H9 (cell line): ENCODE results near the gene KCNJ10. TPM values are rescaled to one million over a fixed set of nuclear protein-coding genes. Genes with fewer than 3 reads are reported as not detected.

ENCODE experiments used
- DNase-seq: peaks from one replicate; pipeline ENCODE4 v3.0.0-alpha.2; 2017
- H2AFZ ChIP-seq: one replicate; pipeline ENCODE4 v1.6.1; 2013; ENCODE audit warnings: mild to moderate bottlenecking, low read length, control low read depth, moderate library complexity
- H2AK5ac ChIP-seq: 2 replicates; pipeline ENCODE4 v1.6.1; 2013; ENCODE audit warnings: low read length, control low read depth, mixed read lengths; ENCODE audit not compliant: insufficient read length
- H2BK120ac ChIP-seq: one replicate; pipeline ENCODE4 v1.6.1; 2013; ENCODE audit warnings: low read depth, mild to moderate bottlenecking, low read length, control low read depth, inconsistent platforms; ENCODE audit not compliant: poor library complexity, severe bottlenecking
- H2BK12ac ChIP-seq: 2 replicates; pipeline ENCODE4 v1.6.1; 2013; ENCODE audit warnings: low read length, control low read depth, mixed read lengths, low read depth; ENCODE audit not compliant: insufficient read length
- H2BK15ac ChIP-seq: 2 replicates; pipeline ENCODE4 v1.6.1; 2013; ENCODE audit warnings: low read depth, low read length, control low read depth
- H2BK20ac ChIP-seq: one replicate; pipeline ENCODE4 v1.6.1; 2013; ENCODE audit warnings: low read depth, mild to moderate bottlenecking, low read length, control low read depth, inconsistent platforms; ENCODE audit not compliant: poor library complexity, severe bottlenecking
- H2BK5ac ChIP-seq: 2 replicates; pipeline ENCODE4 v1.6.1; 2013; ENCODE audit warnings: low read length, control low read depth, mixed read lengths; ENCODE audit not compliant: insufficient read length
- H3K14ac ChIP-seq: 2 replicates; pipeline ENCODE4 v1.6.1; 2013; ENCODE audit warnings: low read length, control low read depth; ENCODE audit not compliant: insufficient read depth
- H3K18ac ChIP-seq: 2 replicates; pipeline ENCODE4 v1.6.1; 2013; ENCODE audit warnings: low read depth, mild to moderate bottlenecking, mixed read lengths, low read length, control low read depth; ENCODE audit not compliant: insufficient read length
- H3K23ac ChIP-seq: 2 replicates; pipeline ENCODE4 v1.6.1; 2013; ENCODE audit warnings: low read length, control low read depth, mixed read lengths, low read depth; ENCODE audit not compliant: insufficient read length
- H3K23me2 ChIP-seq: 2 replicates; pipeline ENCODE4 v1.6.1; 2013; ENCODE audit warnings: low read depth, mild to moderate bottlenecking, mixed read lengths, low read length, control low read depth; ENCODE audit not compliant: insufficient read length, poor library complexity, severe bottlenecking
- H3K27ac ChIP-seq: 2 replicates; pipeline ENCODE4 v1.5.1; 2013; ENCODE audit warnings: low read length, control low read depth, mixed read lengths, low read depth; ENCODE audit not compliant: insufficient read length
- H3K27me3 ChIP-seq: 2 replicates; pipeline ENCODE4 v1.6.1; 2013; ENCODE audit warnings: low read length, control low read depth, inconsistent platforms; ENCODE audit not compliant: insufficient read depth
- H3K4ac ChIP-seq: 2 replicates; pipeline ENCODE4 v1.6.1; 2013; ENCODE audit warnings: low read depth, mild to moderate bottlenecking, control low read depth, inconsistent platforms, low read length, moderate library complexity
- H3K4me1 ChIP-seq: 2 replicates; pipeline ENCODE4 v1.6.1; 2013; ENCODE audit warnings: low read length, control low read depth, inconsistent platforms; ENCODE audit not compliant: insufficient read depth
- H3K4me2 ChIP-seq: 2 replicates; pipeline ENCODE4 v1.6.1; 2013; ENCODE audit warnings: low read length, control low read depth, mixed read lengths; ENCODE audit not compliant: insufficient read length, insufficient read depth
- H3K56ac ChIP-seq: 2 replicates; pipeline ENCODE4 v1.6.1; 2013; ENCODE audit warnings: low read depth, mild to moderate bottlenecking, mixed read lengths, low read length, control low read depth; ENCODE audit not compliant: insufficient read length
- H3K79me1 ChIP-seq: 2 replicates; pipeline ENCODE4 v1.6.1; 2013; ENCODE audit warnings: low read depth, mild to moderate bottlenecking, moderate library complexity, low read length, control low read depth, inconsistent platforms; ENCODE audit not compliant: insufficient read depth, poor library complexity, severe bottlenecking
- H3K79me2 ChIP-seq: 2 replicates; pipeline ENCODE4 v1.6.1; 2013; ENCODE audit warnings: low read length, control low read depth, inconsistent platforms; ENCODE audit not compliant: insufficient read depth
- H3K9ac ChIP-seq: 2 replicates; pipeline ENCODE4 v1.6.1; 2013; ENCODE audit warnings: low read length, control low read depth, mixed read lengths; ENCODE audit not compliant: insufficient read length; ENCODE audit errors: extremely low read depth
- H3K9me3 ChIP-seq: one replicate; pipeline ENCODE4 v1.6.1; 2013; ENCODE audit warnings: low read depth, low read length, inconsistent platforms; ENCODE audit not compliant: control insufficient read depth
- H3T11ph ChIP-seq: one replicate; pipeline ENCODE4 v1.6.1; 2013; ENCODE audit warnings: mild to moderate bottlenecking, low read length, control low read depth, inconsistent platforms
- H4K20me1 ChIP-seq: one replicate; pipeline ENCODE4 v1.6.1; 2013; ENCODE audit not compliant: control insufficient read depth, insufficient read length, insufficient read depth
- H4K5ac ChIP-seq: 2 replicates; pipeline ENCODE4 v1.6.1; 2013; ENCODE audit warnings: low read depth, mild to moderate bottlenecking, mixed read lengths, low read length, control low read depth; ENCODE audit not compliant: insufficient read length
- H4K8ac ChIP-seq: replicated peaks from 2 replicates; pipeline ENCODE4 v1.6.1; 2013; ENCODE audit warnings: low read length, control low read depth, mixed read lengths, low read depth; ENCODE audit not compliant: insufficient read length
- H4K91ac ChIP-seq: 2 replicates; pipeline ENCODE4 v1.6.1; 2013; ENCODE audit warnings: low read depth, mild to moderate bottlenecking, moderate library complexity, mixed read lengths, low read length, control low read depth; ENCODE audit not compliant: insufficient read length
- H3K27ac Mint-ChIP-seq, 3 experiments: 2 replicates in 2 of 3; 3 replicates in 1 of 3; pipeline ENCODE4 v1.8.0; 2020 to 2021; ENCODE audit warnings: mixed read lengths in 3 of 3, mild to moderate bottlenecking in 1 of 3, moderate library complexity in 1 of 3
- H3K27me3 Mint-ChIP-seq: 2 replicates; pipeline ENCODE4 v1.8.0; 2021; ENCODE audit warnings: low read depth, mild to moderate bottlenecking, moderate library complexity, mixed read lengths
- H3K36me3 Mint-ChIP-seq, 3 experiments: 2 replicates in 2 of 3; 3 replicates in 1 of 3; pipeline ENCODE4 v1.8.0; 2020 to 2021; ENCODE audit warnings: low read depth in 3 of 3, mixed read lengths in 3 of 3; ENCODE audit not compliant: insufficient read depth in 1 of 3
- H3K4me1 Mint-ChIP-seq, 2 experiments: 2 replicates each; pipeline ENCODE4 v1.8.0; 2020; ENCODE audit warnings: mixed read lengths in 2 of 2
- H3K4me3 Mint-ChIP-seq, 2 experiments: 2 replicates in 1 of 2; 3 replicates in 1 of 2; pipeline ENCODE4 v1.8.0; 2020 to 2021; ENCODE audit warnings: mild to moderate bottlenecking in 2 of 2, mixed read lengths in 2 of 2, moderate library complexity in 1 of 2
- H3K9me3 Mint-ChIP-seq, 2 experiments: 2 replicates in 1 of 2; 3 replicates in 1 of 2; pipeline ENCODE4 v1.8.0; 2020; ENCODE audit warnings: mild to moderate bottlenecking in 2 of 2, mixed read lengths in 2 of 2, moderate library complexity in 1 of 2
- CTCF ChIP-seq: fragments of 200-600 bp; sonication (generic); conservative IDR thresholded peaks from 3 replicates; pipeline ENCODE4 v1.8.0; 2021; ENCODE audit warnings: antibody characterized with exemption, mild to moderate bottlenecking
- whole genome bisulfite sequencing: extraction: QIAGEN DNeasy Blood & Tissue Kit; methylation state at CpG from one replicate; pipeline ENCODE4 v1.1.7; 2013; ENCODE audit warnings: missing lambda C conversion rate, low lambda C conversion rate, mixed read lengths; ENCODE audit not compliant: insufficient read length; ENCODE audit errors: extremely low coverage; 5-methylcytosine and 5-hydroxymethylcytosine counted together
- total RNA-seq: library from RNA; stranded (reverse); gene quantifications from 2 replicates; pipeline ENCODE4 v1.2.1, GENCODE V29; 2021

Gene KCNJ10
- total RNA-seq, 1 experiment from 2014 or later: 0.44 TPM

GRCh38 chr1:159982280-159982679 is 87.7 kb downstream of the KCNJ10 start:
- no peak overlapping the region for H3T11ph ChIP-seq
- no peak overlapping the region for H2BK15ac ChIP-seq
- no peak overlapping the region for H3K4me2 ChIP-seq
- no peak overlapping the region for H3K4ac ChIP-seq
- no peak overlapping the region for H2BK20ac ChIP-seq
- no peak overlapping the region for H3K23ac ChIP-seq
- peaks cover 24% of the 10 kb centered on the region for H3K27me3 Mint-ChIP-seq
- H3K9me3 Mint-ChIP-seq: no peaks in the 10 kb centered on the region
- H4K5ac ChIP-seq: no peak overlapping the region
- H3K9ac ChIP-seq: no peak overlapping the region
- H2AK5ac ChIP-seq: no peak overlapping the region
- H4K8ac ChIP-seq: no peak overlapping the region
- no peaks in the 10 kb centered on the region for H3K36me3 Mint-ChIP-seq
- no peak for DNase-seq
- WGBS: 100% methylated on average over 1 of the region's 6 CpGs
- no peaks in the 10 kb centered on the region for H3K9me3 ChIP-seq
- H3K56ac ChIP-seq: no peak overlapping the region
- peaks cover 0 to 6% of the 10 kb centered on the region in 2 experiments; a peak in 2 of 4 replicates for H3K4me1 Mint-ChIP-seq
- no peaks in the 10 kb centered on the region for H3K79me1 ChIP-seq
- H3K14ac ChIP-seq: no peak overlapping the region
- no peak overlapping the region for H2BK5ac ChIP-seq
- H3K4me1 ChIP-seq: no peaks in the 10 kb centered on the region
- H3K27ac Mint-ChIP-seq: no peak overlapping the region
- H3K27me3 ChIP-seq: no peaks in the 10 kb centered on the region
- H2BK120ac ChIP-seq: no peak overlapping the region
- no peak overlapping the region for H3K4me3 Mint-ChIP-seq
- TF ChIP-seq CTCF: no peak
- H3K27ac ChIP-seq: no peak overlapping the region
- H4K91ac ChIP-seq: no peak overlapping the region
- no peaks in the 10 kb centered on the region for H3K79me2 ChIP-seq
- no peak overlapping the region for H3K18ac ChIP-seq
- no peak overlapping the region for H2AFZ ChIP-seq
- no peak overlapping the region for H2BK12ac ChIP-seq
- no peaks in the 10 kb centered on the region for H3K23me2 ChIP-seq
- no peaks in the 10 kb centered on the region for H4K20me1 ChIP-seq
